CD1c-positive myeloid dendritic cell (primary cell): Measurements from ENCODE around the gene MED25.

Experiments
- DNase-seq: peaks from one replicate; pipeline ENCODE4 v3.0.0-alpha.2; 2016; ENCODE audit errors: extremely low spot score

MED25 gene

DNA sequence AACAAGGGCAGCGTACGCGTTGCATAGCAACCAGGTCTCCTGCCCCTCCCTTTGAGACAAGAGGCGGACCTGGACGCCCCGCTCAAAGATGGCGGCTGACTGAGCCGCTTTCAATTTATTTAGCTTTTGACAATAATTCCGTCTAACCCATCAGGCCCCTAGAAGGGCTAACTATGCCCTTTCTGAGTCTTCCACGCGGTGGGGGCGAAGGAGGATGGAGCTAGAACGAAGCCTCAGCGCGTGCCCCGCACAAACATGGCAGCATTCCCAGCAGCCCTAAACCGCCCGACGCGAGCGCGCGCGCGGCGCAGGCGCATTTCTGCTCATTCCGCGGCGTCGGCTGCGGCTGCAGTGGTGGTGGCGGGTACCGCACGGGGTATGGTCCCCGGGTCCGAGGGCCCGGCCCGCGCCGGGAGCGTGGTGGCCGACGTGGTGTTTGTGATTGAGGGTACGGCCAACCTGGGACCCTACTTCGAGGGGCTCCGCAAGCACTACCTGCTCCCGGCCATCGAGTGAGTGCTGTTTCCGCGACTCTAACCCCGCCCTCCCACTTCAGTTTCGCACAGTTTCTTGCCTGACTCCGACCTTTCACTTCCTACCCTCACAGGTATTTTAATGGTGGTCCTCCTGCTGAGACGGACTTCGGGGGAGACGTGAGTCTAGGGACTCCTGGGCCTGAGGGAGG lies at the start of gene MED25:
MED25 (plus strand) TSS at position 326 of the 685 bp plus-strand sequence; CDS start at position 379, 53 bp downstream.
- DNase-seq, result peak; percentile 94

DNA sequence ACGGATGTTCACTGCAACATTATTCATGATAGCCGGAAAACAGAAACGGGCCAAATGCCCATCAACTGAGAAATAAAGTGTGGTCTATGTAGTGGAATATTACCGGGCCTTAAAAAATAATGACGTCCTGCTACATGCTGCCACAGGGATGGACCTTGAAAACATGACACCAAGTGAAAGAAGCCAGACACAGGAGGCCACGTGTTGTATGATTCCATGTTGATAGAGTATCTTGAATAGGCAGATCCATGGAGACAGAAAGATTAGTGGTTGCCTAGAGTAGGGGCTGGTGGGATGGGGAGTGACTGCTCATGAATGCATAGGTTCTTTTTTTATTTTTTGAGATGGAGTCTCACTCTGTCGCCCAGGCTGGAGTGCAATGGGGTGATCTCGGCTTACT lies 47.6 kb upstream of the MED25 start:
- DNase-seq, result no peak

DNA sequence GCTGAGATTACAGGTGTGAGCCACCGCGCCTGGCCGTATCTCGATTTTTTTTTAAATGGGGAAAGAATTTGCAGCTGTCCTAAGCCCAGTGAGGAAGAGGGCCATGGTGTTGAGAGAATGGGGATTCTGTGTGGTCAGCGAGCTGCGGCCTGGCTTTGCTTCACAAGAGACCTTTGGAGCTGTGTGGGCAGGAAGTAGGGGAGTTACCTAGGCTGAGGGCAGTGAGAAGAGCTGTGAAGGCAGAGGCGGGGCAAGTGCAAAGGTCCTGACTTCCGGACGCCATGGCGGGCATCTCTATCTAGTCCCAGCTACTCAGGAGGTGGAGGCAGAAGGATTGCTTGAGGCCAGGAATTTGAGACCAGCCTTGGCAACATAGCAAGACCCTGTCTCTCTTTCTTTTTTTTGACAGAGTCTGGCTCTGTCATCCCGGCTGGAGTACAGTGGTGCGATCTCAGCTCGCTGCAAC lies 46.4 kb upstream of the MED25 start:
- DNase-seq, result no peak

DNA sequence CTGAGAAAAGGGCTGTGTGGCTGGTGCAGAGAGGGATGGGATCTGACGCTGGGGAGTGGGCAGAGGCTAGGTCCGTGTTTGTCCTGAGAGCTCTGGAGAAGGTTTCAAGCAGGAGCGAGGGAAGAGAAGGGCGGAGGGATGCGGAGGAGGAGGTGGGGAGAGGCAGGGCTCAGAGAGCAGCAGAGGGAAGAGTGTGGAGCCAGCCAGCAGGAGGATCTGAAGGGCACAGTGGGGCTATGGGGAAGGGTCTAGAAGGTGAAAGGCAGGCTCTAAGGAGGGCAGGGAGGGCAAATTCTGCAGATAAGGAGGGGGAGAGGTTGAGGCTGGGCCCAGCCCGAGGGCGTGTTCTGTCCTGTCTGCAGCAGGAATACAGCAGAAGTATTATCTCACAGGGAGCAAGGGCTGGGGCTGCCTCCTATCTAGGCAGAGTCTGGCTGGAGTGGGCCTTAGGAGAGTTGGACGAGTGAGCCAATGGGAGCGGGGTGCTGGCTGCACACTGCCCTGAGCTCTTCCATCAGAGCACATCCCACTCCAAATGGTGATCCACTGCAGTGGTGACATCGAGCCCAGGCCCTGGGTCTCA lies 45.1 kb upstream of the MED25 start:
- no peak for DNase-seq

DNA sequence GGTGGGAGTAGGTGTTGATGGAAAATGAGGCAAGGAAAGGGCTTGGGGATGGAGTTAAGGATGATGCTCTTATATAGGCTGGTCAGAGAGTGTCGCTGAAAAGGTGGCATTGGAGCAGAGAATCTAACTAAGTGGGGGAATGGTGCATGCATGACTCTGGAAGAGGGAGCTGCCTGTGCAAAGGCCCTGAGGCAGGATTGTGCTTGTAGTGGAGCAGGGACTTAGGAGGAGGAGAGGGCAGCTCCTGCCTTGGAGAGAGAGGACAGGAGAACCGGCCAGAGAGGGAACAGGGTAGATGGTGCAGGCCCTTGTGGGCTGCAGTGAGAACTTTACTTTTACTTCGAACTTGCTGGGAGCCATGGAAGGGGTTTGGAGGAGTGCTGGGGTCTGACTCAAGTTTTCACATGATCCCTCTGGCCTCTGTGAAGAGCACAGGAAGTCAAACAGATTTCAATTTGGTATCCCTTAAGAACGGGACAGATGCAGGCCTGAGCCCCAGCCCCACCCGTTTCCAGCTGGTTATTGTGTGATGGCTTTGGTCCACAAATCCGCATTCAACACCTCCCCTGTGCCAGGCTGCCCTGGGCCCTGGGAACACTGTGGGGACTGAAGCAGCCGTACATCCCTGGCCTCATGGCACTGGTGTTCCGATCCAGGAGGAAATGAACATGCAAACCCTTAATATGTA lies 44.3 kb upstream of the MED25 start:
- DNase-seq, result no peak

DNA sequence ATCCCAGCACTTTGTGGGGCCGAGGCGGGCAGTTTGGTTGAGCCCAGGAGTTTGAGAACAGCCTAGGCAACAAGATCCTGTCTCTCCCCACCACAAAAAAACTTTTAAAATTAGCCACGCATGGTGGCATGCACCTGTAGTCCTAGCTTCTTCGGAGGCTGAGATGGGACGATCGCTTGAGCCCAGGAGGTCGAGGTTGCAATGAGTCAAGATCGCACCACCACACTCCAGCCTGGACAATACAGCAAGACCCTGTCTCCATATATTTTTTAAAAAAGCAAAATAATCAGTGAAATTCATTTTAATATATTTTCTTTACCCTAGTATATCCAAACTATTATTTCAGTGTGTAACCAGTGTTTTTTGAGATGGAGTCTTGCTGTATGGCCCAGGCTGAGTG lies 43.1 kb upstream of the MED25 start:
- DNase-seq, result no peak

DNA sequence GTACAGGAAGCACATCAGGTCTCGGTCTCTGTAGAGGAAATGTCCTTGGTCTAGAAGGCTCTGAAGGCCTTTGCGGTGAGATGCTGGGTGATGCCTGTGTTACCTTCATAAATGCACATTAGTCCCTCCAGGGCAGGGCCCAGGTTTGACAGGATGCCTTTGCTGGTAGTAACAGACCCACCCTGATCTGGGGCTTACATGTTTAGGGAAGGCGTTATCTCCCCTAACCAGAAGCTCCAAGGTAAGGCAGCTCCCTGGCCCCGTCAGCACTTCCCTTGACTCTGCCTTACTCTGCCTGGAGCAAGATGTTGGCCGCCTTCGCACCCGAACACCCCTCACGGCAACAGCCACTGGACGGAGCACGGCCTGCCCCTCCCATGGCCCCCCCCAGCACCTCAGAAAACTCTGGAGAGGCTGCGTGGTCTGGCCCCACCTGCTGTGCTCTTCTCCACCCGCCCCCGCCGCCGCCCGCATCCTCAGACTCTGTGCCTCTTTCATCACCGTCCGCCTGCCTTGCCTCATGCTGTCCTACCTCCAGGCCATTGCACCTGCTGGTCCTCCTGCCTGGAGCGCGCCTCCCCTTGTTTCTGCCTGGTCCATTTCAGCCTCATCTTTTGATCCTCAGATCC lies 42.2 kb upstream of the MED25 start:
- DNase-seq, result no peak

DNA sequence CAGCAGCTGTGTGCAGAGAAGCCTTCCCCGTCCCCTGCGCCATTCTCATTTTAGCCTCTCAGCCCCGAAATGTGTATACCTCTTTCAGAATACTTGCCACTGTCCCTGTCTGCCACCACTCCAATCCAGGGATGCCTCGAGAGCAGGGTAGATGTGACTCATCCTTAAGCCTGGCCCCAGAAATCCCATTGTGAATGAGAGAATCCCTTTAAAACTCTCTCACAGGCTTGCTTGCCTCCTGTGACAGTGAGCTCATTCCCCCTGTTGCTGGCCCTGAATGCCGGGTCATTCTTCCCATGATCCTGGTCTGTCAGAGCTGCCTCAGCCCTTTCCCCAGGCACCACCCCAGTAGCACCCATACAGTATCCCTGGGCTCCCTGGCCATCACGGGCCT lies 41.7 kb upstream of the MED25 start:
- DNase-seq, result no peak

DNA sequence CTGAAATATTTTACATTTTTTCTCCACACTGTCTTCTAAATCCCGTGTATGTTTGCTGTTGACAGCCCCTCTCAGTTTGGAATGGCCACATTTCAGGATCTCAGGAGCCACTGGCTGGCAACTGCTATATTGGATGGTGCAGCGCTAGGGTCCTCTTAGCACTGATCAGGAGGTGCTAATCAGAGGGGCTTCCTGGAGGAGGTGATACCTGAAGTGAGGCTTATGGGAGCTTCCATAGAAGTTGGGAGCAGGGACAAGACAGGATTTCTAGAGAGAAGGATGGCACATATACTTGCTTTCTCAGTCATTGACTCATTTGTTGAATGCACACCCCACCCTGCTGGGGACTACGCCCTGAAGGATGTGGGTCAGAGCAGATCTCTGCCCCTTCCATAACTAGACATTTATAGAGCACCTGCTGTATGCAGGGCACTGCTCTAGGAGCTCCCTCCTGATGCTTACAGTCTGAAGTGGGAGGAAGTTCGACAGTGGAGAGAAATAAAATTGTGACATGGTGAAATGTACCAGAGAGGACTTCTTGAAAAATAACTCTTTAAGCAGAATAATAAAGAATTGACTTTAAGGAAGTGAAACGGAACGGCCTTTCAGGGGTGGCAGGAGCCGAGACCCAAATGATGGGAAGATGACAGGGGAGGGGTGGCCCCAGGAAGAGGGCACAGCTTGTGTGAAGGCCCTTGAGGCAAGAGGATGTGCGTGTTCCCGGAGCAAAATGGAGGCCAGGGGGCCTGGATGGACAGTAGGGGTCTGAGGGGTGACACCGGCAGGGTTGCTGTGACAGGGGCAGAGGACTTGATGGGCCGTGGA lies 38.1 kb upstream of the MED25 start:
- DNase-seq, result peak; percentile 69

DNA sequence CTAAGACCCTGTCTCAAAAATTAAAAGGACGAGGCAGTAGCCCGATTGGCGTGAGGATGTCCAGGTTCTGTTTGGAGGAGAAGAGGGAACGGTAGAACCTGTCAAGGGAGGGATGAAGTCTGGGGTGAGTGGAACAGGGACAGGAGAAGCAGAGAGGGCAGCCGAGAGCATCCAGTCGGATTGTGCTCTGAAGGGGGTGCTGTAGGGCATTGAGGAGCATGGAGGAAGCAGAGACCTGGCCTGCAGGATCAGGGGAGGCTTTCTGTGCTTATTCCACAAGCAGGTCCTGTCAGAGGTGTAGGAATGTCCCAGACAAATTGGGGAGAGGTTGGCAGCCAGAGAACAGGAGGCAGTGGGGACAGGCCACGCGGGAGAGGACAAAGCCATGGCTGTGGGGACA lies 37.2 kb upstream of the MED25 start:
- no peak for DNase-seq

DNA sequence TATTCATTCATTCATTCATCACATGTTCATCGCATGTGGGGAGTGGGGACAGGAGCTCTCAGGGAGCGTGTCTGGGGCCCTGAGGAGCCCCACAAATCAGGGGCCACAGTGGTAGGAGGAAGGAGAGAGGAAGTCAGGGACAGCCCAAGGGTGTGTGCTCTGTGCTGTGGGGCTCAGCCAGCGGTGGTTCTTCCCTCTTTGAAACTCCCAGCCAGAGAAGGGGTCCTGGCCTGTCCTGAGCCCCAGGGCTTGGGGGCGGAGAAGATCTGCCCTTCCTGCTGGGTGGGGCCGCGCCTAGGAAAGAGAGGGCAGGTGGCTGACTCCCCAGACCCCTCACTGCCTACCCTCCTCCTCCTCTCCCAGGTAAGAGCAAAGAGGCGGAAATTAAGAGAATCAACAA lies 36.7 kb upstream of the MED25 start:
- no peak for DNase-seq

DNA sequence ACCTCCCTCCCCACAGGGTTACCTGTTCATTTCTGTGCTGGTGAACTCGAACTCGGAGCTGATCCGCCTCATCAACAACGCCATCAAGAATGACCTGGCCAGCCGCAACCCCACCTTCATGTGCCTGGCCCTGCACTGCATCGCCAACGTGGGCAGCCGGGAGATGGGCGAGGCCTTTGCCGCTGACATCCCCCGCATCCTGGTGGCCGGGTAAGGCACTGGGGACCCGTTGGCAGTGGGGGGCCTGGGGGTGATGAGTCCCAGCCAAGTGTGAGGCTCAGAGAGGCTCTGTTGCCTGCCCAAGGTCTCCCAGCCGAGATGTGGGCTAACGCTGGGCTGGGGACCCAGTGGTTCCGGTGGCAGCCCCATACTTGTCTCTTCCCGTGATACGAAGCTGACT lies 35.6 kb upstream of the MED25 start:
- DNase-seq, result no peak

DNA sequence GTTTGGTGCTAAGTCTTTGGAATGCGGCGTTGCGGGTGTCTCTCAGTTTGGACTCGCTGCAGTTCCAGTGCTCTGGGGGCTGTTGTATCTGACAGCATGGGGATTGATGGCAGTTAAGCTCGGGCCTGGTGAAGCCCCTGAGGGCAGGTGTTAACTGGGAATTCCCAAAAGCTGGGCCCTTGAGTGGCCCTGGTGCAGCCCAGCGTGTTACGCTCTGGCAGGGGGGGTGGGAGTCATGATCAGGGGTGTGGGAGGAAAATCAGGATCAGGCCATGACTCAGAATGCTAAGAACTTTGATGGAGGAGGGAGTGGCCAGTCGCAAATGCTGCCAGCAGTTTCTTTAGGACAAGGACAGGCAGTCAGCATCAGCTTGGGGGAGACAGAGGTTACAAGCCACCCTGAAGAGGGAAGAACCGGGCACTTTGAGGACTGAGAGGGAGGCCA lies 31.7 kb upstream of the MED25 start:
- DNase-seq, result no peak

DNA sequence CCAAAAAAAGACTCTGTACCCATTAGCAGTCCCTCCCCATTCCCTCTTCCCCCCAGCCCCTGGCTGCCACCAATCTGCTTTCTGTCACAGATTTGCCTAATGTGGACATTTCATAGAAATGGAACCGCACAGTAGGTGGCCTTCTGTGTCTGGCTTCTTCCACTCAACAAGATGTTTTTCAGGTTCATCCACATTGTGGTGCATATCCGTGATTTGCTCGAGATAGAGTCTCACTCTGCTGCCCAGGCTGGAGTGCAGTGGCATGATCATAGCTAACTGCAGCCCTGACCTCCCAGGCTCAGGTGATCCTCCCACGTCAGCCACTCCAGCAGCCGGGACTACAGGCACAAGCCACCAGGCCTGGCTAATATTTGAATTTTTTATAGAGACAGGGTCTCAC lies 30.3 kb upstream of the MED25 start:
- DNase-seq, result no peak

DNA sequence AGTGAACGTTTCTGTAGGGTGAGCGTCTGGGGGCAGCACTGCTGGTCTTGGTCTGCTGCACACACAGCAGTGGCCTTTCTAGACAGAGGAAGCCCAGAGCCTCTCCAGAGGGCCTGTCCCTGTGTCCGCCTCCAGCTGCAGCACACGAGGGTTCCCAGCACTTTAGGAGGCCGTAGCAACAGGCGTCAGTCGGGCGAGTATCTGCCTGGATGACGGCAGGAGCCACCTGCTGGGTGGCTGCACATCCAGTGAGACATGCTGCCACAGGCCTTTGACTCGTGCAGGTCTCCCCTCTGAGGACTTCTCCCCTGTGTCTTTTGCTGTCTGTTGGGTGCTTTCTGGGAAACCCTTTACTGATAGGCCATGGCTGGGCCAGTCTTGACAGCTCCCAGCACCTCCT lies 29.2 kb upstream of the MED25 start:
- no peak for DNase-seq

DNA sequence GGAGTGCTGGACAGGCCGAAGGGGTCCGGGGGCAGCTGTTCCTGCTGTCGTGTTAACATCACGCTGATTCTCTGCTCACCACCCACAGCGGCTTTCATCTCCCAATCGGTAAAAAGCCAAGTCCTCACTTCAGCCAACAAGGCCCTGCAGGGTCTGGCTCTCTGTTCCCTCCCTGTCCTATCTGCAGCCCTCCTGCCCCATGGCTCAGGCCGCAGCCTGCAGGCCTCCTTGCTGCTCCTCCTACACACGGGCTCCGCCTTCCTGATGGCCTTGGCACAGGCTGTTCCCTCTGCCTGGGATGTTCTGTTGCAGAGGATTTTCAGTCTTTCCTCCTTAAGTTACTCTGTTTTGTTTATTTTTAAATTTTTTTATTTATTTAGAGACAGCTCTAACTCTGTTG lies 27.2 kb upstream of the MED25 start:
- DNase-seq, result no peak

DNA sequence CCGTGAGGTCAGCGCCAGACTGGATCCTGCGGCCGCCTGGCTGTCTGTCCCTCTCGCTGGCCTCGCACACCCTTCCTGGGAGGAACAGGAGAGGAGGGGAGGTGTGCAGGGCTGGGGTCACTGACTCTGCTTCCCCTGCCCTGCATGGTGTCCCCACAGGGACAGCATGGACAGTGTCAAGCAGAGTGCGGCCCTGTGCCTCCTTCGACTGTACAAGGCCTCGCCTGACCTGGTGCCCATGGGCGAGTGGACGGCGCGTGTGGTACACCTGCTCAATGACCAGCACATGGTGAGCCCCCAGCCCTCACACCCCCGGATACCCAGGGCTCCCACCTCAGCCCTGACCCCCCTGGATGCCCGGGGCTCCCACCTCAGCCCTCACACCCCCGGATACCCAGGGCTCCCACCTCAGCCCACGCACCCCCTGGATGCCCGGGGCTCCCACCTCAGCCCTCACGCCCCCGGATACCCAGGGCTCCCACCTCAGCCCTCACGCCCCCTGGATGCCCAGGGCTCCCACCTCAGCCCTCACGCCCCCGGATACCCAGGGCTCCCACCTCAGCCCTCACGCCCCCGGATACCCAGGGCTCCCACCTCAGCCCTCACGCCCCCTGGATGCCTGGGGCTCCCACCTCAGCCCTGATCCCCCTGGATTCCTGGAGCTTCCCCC lies 26.2 kb upstream of the MED25 start:
- DNase-seq, result no peak

DNA sequence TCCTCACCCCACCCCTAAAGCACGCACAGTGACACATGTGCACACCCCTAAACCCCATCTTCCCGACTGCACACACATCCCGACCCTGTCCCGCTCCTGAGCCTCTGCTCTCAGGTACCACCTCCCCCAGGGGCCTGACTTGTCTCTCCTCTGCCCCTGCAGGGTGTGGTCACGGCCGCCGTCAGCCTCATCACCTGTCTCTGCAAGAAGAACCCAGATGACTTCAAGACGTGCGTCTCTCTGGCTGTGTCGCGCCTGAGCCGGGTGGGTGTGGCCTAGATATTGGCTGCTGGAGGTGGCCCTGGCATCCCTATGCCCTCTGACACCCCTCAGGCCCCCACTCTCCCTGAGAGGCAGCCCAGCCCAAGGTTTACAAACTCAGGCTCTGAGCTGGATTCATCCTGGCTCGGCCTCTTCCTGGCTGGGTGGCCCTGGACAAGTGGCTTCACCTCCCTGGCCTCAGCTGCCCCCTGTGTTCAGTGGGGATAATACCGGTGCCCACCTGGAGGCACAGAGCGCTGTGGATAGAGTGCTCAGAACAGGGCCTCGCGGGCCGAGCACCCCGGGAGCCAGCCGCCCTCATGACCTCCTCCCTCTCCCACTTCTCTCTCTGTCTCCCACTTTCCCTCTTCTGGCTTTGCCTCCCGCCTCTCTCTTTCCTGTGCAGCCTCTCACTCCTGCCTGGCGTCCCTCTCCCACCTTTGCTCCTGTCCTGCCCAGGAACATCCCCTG lies 25.1 kb upstream of the MED25 start:
- DNase-seq, result no peak

DNA sequence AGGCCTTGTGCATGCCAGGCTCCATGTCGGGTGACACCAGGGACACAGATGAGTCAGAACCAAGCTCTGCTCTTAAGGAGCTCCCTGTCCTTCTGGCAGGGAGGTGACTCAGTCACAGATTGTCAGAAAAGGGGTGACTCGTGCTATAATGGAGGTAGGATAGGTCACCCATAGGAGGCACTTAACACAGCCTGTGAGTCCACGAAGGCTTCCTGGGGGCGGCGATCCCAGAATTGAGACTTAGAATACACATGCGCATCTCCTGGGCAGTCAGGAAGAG lies 24.6 kb upstream of the MED25 start:
- DNase-seq, result no peak

DNA sequence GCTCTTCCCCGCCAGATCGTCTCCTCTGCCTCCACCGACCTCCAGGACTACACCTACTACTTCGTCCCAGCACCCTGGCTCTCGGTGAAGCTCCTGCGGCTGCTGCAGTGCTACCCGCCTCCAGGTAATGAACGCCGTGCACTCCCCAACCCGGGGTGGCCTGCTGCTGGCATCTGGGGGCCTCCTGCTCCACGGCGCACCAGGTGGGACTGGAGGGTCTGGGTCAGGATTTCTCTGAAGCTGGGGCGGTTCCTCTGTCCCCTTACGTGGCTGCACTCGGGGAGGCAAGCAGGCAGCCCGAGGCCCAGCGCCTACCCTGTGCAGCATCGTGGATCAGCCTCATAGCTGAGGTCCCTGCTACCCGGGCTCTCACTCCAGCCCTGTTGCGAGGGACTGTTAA lies 22.5 kb upstream of the MED25 start:
- no peak for DNase-seq

DNA sequence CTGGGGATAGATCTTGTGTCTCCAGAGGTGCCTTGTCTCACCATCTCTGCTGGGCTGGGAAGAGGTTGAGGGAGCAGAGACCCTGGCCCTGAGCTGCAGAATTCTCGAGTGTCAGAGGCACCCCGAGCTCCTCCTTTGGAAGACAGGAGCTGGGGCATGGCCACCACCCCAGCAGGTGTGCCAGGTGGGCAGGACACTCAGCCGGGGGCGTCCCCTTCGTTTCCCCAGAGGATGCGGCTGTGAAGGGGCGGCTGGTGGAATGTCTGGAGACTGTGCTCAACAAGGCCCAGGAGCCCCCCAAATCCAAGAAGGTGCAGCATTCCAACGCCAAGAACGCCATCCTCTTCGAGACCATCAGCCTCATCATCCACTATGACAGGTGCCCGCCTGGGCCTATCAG lies 19.5 kb upstream of the MED25 start:
- DNase-seq, result no peak
